Lower lobe of right lung (tissue), 2 donors: ENCODE results near the gene MYL5. TPM values are rescaled to one million over a fixed set of nuclear protein-coding genes. Genes with fewer than 3 reads are reported as not detected.

Experiments
- ATAC-seq, 2 donors: fragments of 200-7000 bp; cut with Tn5 transposase; one replicate each; pipeline ENCODE4 v1.9.1; 2020 to 2022; ENCODE audit warnings: mild to moderate bottlenecking in 2 of 2, moderate library complexity in 2 of 2
- DNase-seq: peaks from one replicate; pipeline ENCODE4 v3.0.0-alpha.2; 2020
- H3K27ac ChIP-seq: fragments of 200-600 bp; one replicate; pipeline ENCODE4 v1.8.0; 2022
- H3K27me3 ChIP-seq: fragments of 200-600 bp; one replicate; pipeline ENCODE4 v1.8.0; 2022; ENCODE audit warnings: low read depth
- H3K36me3 ChIP-seq: fragments of 200-600 bp; one replicate; pipeline ENCODE4 v1.8.0; 2022; ENCODE audit warnings: mild to moderate bottlenecking
- H3K4me1 ChIP-seq: fragments of 200-600 bp; one replicate; pipeline ENCODE4 v1.8.0; 2022
- H3K4me3 ChIP-seq: fragments of 200-600 bp; one replicate; pipeline ENCODE4 v1.8.0; 2022; ENCODE audit warnings: mild to moderate bottlenecking
- H3K9me3 ChIP-seq: fragments of 200-600 bp; one replicate; pipeline ENCODE4 v1.8.0; 2022
- CTCF ChIP-seq: fragments of 200-600 bp; IDR thresholded peaks from one replicate; pipeline ENCODE4 v1.8.0; 2022; ENCODE audit warnings: antibody characterized with exemption, mild to moderate bottlenecking
- intact Hi-C: fragments of 100-400 bp; cut with DNase I; formaldehyde crosslinking; loops from one replicate; pipeline ENCODE4 v1.11.0; 2022
- total RNA-seq: library from RNA; stranded (reverse); fragmentation: NEBNext Ultra II Directional; extraction: Animal tissue kit (Norgen Biotek cat#: 25700); gene quantifications from one replicate; pipeline ENCODE4 v1.2.1, GENCODE V29; 2021
- donor health status: DM: no; HTN: yes; CAD: no; lungs with severe emphysema.

Gene MYL5
- total RNA-seq, 1 donor from 2014 or later, result 9.7 TPM

- Histone ChIP-seq H3K36me3 (no peaks in the 10 kb centered on the region), H3K27me3 (no peaks in the 10 kb centered on the region), H3K27ac (no peak overlapping the region), H3K9me3 (no peaks in the 10 kb centered on the region), H3K4me1 (peaks cover 2% of the 10 kb centered on the region), H3K4me3 (no peak overlapping the region)
- intact Hi-C loops, result no loop called here
- peak; percentile 41 for DNase-seq
- no peak for TF ChIP-seq CTCF
- no peak for ATAC-seq
These were observed 16.3 kb upstream of the MYL5 start for GRCh38 chr4:657834-658667.

GRCh38 chr4:658681-659667 lies 15.4 kb upstream of the MYL5 start:
- Histone ChIP-seq H3K27ac (no peak overlapping the region), H3K9me3 (no peaks in the 10 kb centered on the region), H3K4me3 (no peak overlapping the region), H3K27me3 (no peaks in the 10 kb centered on the region), H3K4me1 (peaks cover 8% of the 10 kb centered on the region), H3K36me3 (no peaks in the 10 kb centered on the region)
- DNase-seq (peak; percentile 39), ATAC-seq (no peak)
- intact Hi-C loops, result no loop called here
- TF ChIP-seq CTCF, result no peak

GRCh38 chr4:659851-660250 lies 14.5 kb upstream of the MYL5 start:
- TF ChIP-seq CTCF, result no peak
- H3K4me3 ChIP-seq, result no peak overlapping the region
- ATAC-seq (no peak), DNase-seq (peak; percentile 25)
- no peaks in the 10 kb centered on the region for H3K9me3 ChIP-seq
- H3K36me3 ChIP-seq, result no peaks in the 10 kb centered on the region
- no peaks in the 10 kb centered on the region for H3K27me3 ChIP-seq
- H3K4me1 ChIP-seq, result peaks cover 16% of the 10 kb centered on the region
- intact Hi-C loops, result no loop called here
- H3K27ac ChIP-seq, result no peak overlapping the region

GRCh38 chr4:660401-660800 lies 13.9 kb upstream of the MYL5 start:
- DNase-seq, result peak; percentile 29
- ATAC-seq, result no peak

More at GRCh38 chr4:660401-660800, 13.9 kb upstream of the MYL5 start:
- intact Hi-C loops, result no loop called here
- H3K4me3 ChIP-seq, result no peak overlapping the region
- peaks cover 17% of the 10 kb centered on the region for H3K4me1 ChIP-seq
- no peak overlapping the region for H3K27ac ChIP-seq
- no peaks in the 10 kb centered on the region for H3K9me3 ChIP-seq
- no peaks in the 10 kb centered on the region for H3K27me3 ChIP-seq
- TF ChIP-seq CTCF, result no peak
- H3K36me3 ChIP-seq, result no peaks in the 10 kb centered on the region
